Endometrial microvascular endothelial cells (primary cell): ENCODE results near the gene SERP1. TPM values are rescaled to one million over a fixed set of nuclear protein-coding genes. Genes with fewer than 3 reads are reported as not detected.

Source experiments
- in situ Hi-C: cut with HindIII; loops from 2 replicates; pipeline ENCODE4 v1.10.0; 2017; ENCODE audit warnings: low sequenced_read_pairs, low pct_unique_long_range_greater_than_20kb; ENCODE audit errors: inconsistent ontology term
- total RNA-seq: library from RNA; depleted of rRNA; stranded (reverse); fragments of >200 nt; gene quantifications from one replicate; pipeline ENCODE4 v1.2.3, GENCODE V29; 2015; ENCODE audit errors: inconsistent ontology term

The SERP1 gene
- total RNA-seq, 1 donor from 2014 or later, result 151 TPM

GRCh38 chr3:150497956-150498355, 48.3 kb downstream of the SERP1 start:
- in situ Hi-C loops, result loop anchor here (25.0 kb wide), 1 partner anchor 261 kb away; no protein-coding TSS in a partner anchor

- in situ Hi-C loops, result loop anchor here (25.0 kb wide), 1 partner anchor 258 kb away; no protein-coding TSS in a partner anchor
Measured at GRCh38 chr3:150495563-150496168, 50.6 kb downstream of the SERP1 start.

DNA sequence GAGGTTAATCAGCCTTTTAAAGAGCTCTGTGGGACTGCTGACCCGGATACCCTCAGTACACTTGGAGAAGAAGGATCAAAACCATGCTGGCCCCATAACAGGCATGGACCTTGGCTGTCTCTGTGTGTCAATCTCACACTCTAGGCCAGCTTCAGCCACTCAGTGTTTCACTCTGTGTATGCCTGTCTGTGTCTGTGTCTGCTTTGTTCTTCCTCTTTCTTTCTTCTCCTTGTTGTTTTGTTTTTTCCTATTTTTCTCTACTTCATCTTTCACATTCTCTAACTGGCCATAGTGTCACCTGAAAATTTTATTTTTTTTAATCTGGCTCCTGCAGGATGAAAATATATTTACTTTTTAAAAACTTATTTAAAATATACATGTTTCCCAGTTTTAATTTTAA, 51.1 kb downstream of the SERP1 start:
- in situ Hi-C loops, result loop anchor here (25.0 kb wide), 1 partner anchor 258 kb away; no protein-coding TSS in a partner anchor

DNA sequence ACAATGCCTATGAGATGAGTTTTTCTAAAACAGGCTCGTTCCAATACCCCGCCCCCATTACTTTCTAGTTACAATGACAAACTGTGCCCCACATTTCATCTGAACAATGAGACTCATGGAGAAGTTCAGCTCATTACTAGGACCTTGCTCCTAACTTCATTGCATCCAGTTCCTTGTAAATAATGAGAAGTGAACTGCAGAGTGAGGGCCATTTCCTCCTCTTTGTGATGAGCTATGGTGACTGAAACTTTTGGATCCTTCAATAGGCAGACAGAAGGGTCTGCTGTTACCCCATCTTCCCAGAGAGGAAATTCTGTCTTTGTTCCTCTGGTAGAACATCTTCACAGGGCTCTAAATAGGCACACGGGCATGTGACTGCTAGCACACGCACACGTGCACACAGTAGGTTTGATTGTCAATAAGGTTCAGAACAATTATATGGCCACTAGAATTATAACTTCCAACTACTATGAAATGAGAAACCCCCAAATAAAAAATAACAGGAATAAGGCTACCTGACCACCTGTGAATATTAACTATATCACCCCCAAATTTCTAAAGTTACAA, 51.8 kb downstream of the SERP1 start:
- in situ Hi-C loops, result loop anchor here (25.0 kb wide), 1 partner anchor 257 kb away; no protein-coding TSS in a partner anchor

Other genes starting within 250 kb of the SERP1 start
- 14.8 TPM for gene TSC22D2, start 138.2 kb downstream of the SERP1 start, total RNA-seq
- gene EIF2A, start 291 bp upstream of the SERP1 start, total RNA-seq, result 99.7 TPM
- gene SELENOT, start 56.8 kb upstream of the SERP1 start, total RNA-seq, result 262 TPM
- not detected for gene ERICH6, start 157.4 kb upstream of the SERP1 start, total RNA-seq
- 18.1 TPM for gene SIAH2, start 216.7 kb upstream of the SERP1 start, total RNA-seq